GM12865 (cell line): ENCODE results near the gene ZSWIM1.

Experiments
- DNase-seq: peaks from one replicate; pipeline ENCODE4 v3.0.0; 2010; ENCODE audit warnings: low read depth
- H3K4me3 ChIP-seq: 2 replicates; pipeline ENCODE4 v1.5.1; 2011; ENCODE audit warnings: mild to moderate bottlenecking, low read depth, low read length, control low read depth
- TF ChIP-seq, protein P1 (sequence below): IDR thresholded peaks from 2 replicates; pipeline ENCODE4 v1.5.1; 2011; ENCODE audit warnings: low read length, control low read depth, low read depth, inconsistent platforms; ENCODE audit not compliant: insufficient read depth; ENCODE audit errors: missing control alignments

The ZSWIM1 gene

GRCh38 chr20:45835825-45836224 lies 45.2 kb upstream of the ZSWIM1 start:
- no peak overlapping the region for H3K4me3 ChIP-seq
- DNase-seq, result no peak
- TF ChIP-seq, protein P1, sequence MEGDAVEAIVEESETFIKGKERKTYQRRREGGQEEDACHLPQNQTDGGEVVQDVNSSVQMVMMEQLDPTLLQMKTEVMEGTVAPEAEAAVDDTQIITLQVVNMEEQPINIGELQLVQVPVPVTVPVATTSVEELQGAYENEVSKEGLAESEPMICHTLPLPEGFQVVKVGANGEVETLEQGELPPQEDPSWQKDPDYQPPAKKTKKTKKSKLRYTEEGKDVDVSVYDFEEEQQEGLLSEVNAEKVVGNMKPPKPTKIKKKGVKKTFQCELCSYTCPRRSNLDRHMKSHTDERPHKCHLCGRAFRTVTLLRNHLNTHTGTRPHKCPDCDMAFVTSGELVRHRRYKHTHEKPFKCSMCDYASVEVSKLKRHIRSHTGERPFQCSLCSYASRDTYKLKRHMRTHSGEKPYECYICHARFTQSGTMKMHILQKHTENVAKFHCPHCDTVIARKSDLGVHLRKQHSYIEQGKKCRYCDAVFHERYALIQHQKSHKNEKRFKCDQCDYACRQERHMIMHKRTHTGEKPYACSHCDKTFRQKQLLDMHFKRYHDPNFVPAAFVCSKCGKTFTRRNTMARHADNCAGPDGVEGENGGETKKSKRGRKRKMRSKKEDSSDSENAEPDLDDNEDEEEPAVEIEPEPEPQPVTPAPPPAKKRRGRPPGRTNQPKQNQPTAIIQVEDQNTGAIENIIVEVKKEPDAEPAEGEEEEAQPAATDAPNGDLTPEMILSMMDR, result no peak

- no peak overlapping the region for H3K4me3 ChIP-seq
- TF ChIP-seq, protein P1, result no peak
- no peak for DNase-seq
Observed at GRCh38 chr20:45836841-45837240, 44.2 kb upstream of the ZSWIM1 start.

GRCh38 chr20:45840700-45841198 lies 40.3 kb upstream of the ZSWIM1 start:
- no peak overlapping the region for H3K4me3 ChIP-seq

GRCh38 chr20:45841407-45842129 lies 39.5 kb upstream of the ZSWIM1 start:
- TF ChIP-seq, protein P1, result no peak
- DNase-seq, result no peak
- H3K4me3 ChIP-seq, result no peak overlapping the region

More at GRCh38 chr20:45840700-45841198, 40.3 kb upstream of the ZSWIM1 start:
- DNase-seq, result no peak
- TF ChIP-seq, protein P1, result no peak

GRCh38 chr20:45842169-45842812 lies 38.7 kb upstream of the ZSWIM1 start:
- TF ChIP-seq, protein P1, result no peak
- peak; percentile 61 for DNase-seq
- H3K4me3 ChIP-seq, result no peak overlapping the region

DNA sequence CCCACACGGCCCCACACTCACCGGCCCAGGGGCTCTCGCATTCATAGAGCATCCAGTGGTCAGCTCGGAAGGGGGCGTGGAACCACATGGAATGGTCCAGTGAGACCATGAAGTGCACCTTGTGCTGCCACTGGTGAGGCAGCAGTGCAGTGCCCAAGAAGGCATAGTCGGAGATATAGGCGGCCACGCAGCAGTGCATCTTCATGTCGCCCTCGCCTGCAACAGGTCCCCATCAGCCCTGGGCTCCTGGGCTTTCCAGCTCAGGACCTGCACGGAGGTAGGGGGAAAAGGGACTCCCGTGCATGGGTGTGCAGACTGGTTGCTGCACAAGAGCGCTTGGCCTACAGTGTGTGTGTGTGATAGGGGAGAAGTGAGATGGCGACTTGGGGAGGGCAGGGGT lies 37.5 kb upstream of the ZSWIM1 start:
- H3K4me3 ChIP-seq, result no peak overlapping the region
- TF ChIP-seq, protein P1, result no peak

More for the DNA sequence above, 37.5 kb upstream of the ZSWIM1 start:
- no peak for DNase-seq
